ENCODE results near the gene MMP25.

- TF ChIP-seq CTCF (conservative IDR thresholded peaks at IDR 0.05 in 1 of 2, IDR thresholded peaks at IDR 0.05 in 1 of 2; ENCODE audit: extremely low read depth in 1 of 2, insufficient read depth in 1 of 2, low read depth in 1 of 2, low read length in 2 of 2) (no peak), EZH2 (IDR thresholded peaks at IDR 0.05; ENCODE audit: borderline replicate concordance, low read length) (no peak)
Measured at GRCh38 chr16:3088450-3088849, 42.1 kb downstream of the MMP25 start.
